ENCODE data around the gene CD151. TPM values are rescaled to one million over a fixed set of nuclear protein-coding genes. Genes with fewer than 3 reads are reported as not detected.

Gene CD151
- total and polyA plus RNA-seq, 2 experiments from 2014 or later, result 62.9 to 109 TPM

- Histone ChIP-seq H3K4me2 (no peak overlapping the region), H3K4me3 (no peak overlapping the region), H3K27ac (ENCODE audit: low read depth) (no peak overlapping the region), H4K20me1 (replicated peaks; ENCODE audit: insufficient read depth) (peaks cover 35% of the 10 kb centered on the region), H3F3A (replicated peaks; ENCODE audit: low read depth) (peaks cover 11% of the 10 kb centered on the region), H2AFZ (no peak overlapping the region), H3K4me1 (ENCODE audit: insufficient read depth) (peaks cover 27% of the 10 kb centered on the region; the same call in 1 of the 2 replicates), H3K36me3 (ENCODE audit: insufficient read depth) (no peaks in the 10 kb centered on the region), H3K79me2 (replicated peaks; ENCODE audit: insufficient read depth) (no peaks in the 10 kb centered on the region), H3K9me2 (ENCODE audit: insufficient read depth) (no peaks in the 10 kb centered on the region), H3K27me3 (ENCODE audit: insufficient read depth) (no peaks in the 10 kb centered on the region)
- Mint-ChIP-seq H3K9me3 (no peaks in the 10 kb centered on the region; the same call in 2 of the 3 replicates), H3K4me3 (no peak overlapping the region), H3K36me3 (ENCODE audit: low read depth) (peaks cover 3% of the 10 kb centered on the region; the same call in 1 of the 3 replicates), H3K4me1 (peaks cover 34% of the 10 kb centered on the region), H3K27me3 (ENCODE audit: insufficient read depth, low read depth, poor library complexity) (peaks cover 25% of the 10 kb centered on the region), H3K27ac (no peak overlapping the region)
- DNase-seq (ENCODE audit: low spot score) (no peak), ATAC-seq (no peak; the same call in 2 of the 3 replicates)
- no peak for TF ChIP-seq STAT1 (IDR thresholded peaks at IDR 0.05; ENCODE audit: unreplicated experiment)
- no peak for TF ChIP-seq NANOG (IDR thresholded peaks at IDR 0.05; ENCODE audit: borderline replicate concordance)
- no peak for TF ChIP-seq EZH2phosphoT487 (IDR thresholded peaks at IDR 0.05; ENCODE audit: unreplicated experiment)
- TF ChIP-seq ZNF114 (CRISPR knock-in tag; IDR thresholded peaks at IDR 0.05), result no peak
- no peak for TF ChIP-seq REST (IDR thresholded peaks at IDR 0.05; ENCODE audit: unreplicated experiment)
- no peak for TF ChIP-seq POLR2AphosphoS5 (IDR thresholded peaks at IDR 0.05; ENCODE audit: low read depth)
- no peak for TF ChIP-seq ZNF462 (CRISPR knock-in tag; IDR thresholded peaks at IDR 0.05)
- no peak for TF ChIP-seq ZNF331 (CRISPR knock-in tag; IDR thresholded peaks at IDR 0.05; ENCODE audit: low read depth)
- no peak for TF ChIP-seq EZH2 (IDR thresholded peaks at IDR 0.05; ENCODE audit: low read depth, unreplicated experiment)
- no peak for TF ChIP-seq JUNB (IDR thresholded peaks at IDR 0.05; ENCODE audit: unreplicated experiment)
- no peak for TF ChIP-seq ETS1 (IDR thresholded peaks at IDR 0.05)
- TF ChIP-seq CREB1 (CRISPR knock-in tag; IDR thresholded peaks at IDR 0.05; ENCODE audit: low read depth), result no peak
- TF ChIP-seq CTCF (conservative IDR thresholded peaks at IDR 0.05; ENCODE audit: low read depth in 2 of 2), result no peak
Measured at GRCh38 chr11:859394-860131, 26.8 kb downstream of the CD151 start.
